Measurements from ENCODE around the gene TNNI3K.

GRCh38 chr1:74314438-74314837, 79.3 kb downstream of the TNNI3K start:
- TF ChIP-seq, protein P1, sequence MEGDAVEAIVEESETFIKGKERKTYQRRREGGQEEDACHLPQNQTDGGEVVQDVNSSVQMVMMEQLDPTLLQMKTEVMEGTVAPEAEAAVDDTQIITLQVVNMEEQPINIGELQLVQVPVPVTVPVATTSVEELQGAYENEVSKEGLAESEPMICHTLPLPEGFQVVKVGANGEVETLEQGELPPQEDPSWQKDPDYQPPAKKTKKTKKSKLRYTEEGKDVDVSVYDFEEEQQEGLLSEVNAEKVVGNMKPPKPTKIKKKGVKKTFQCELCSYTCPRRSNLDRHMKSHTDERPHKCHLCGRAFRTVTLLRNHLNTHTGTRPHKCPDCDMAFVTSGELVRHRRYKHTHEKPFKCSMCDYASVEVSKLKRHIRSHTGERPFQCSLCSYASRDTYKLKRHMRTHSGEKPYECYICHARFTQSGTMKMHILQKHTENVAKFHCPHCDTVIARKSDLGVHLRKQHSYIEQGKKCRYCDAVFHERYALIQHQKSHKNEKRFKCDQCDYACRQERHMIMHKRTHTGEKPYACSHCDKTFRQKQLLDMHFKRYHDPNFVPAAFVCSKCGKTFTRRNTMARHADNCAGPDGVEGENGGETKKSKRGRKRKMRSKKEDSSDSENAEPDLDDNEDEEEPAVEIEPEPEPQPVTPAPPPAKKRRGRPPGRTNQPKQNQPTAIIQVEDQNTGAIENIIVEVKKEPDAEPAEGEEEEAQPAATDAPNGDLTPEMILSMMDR (IDR thresholded peaks at IDR 0.05): no peak
- no peak for TF ChIP-seq POLR2A (IDR thresholded peaks at IDR 0.05)

Measured in right lobe of liver (tissue), 4 donors.